HS-27A (cell line): ENCODE measurements around the gene CGNL1.

Experiments used
- DNase-seq: peaks from one replicate; pipeline ENCODE4 v3.0.0-alpha.2; 2012; ENCODE audit warnings: low read depth, missing footprints

CGNL1 gene

GRCh38 chr15:57375827-57376695, at the start of gene CGNL1:
Gene CGNL1 (plus strand): TSS chr15:57376505. CDS start chr15:57438000, 61,495 bp downstream.
- DNase-seq: no peak

- DNase-seq: peak; percentile 92
These were observed 48.3 kb upstream of the CGNL1 start for GRCh38 chr15:57327985-57328471.

GRCh38 chr15:57328479-57328878, 47.8 kb upstream of the CGNL1 start:
- no peak for DNase-seq

- DNase-seq: no peak
These were observed 47.4 kb upstream of the CGNL1 start for GRCh38 chr15:57328897-57329296.

GRCh38 chr15:57329582-57330367, 46.5 kb upstream of the CGNL1 start:
- no peak for DNase-seq

- no peak for DNase-seq
These were observed 45.5 kb upstream of the CGNL1 start for GRCh38 chr15:57330619-57331340.

- no peak for DNase-seq
These were observed 44.0 kb upstream of the CGNL1 start for GRCh38 chr15:57332326-57332725.

- no peak for DNase-seq
These were observed 42.8 kb upstream of the CGNL1 start for GRCh38 chr15:57333487-57333886.

- DNase-seq: no peak
These were observed 42.0 kb upstream of the CGNL1 start for GRCh38 chr15:57334257-57334656.

GRCh38 chr15:57335293-57335715, 41.0 kb upstream of the CGNL1 start:
- no peak for DNase-seq

GRCh38 chr15:57335719-57336118, 40.6 kb upstream of the CGNL1 start:
- DNase-seq: no peak

GRCh38 chr15:57337868-57338411, 38.4 kb upstream of the CGNL1 start:
- DNase-seq: no peak

- no peak for DNase-seq
These were observed 37.0 kb upstream of the CGNL1 start for GRCh38 chr15:57339321-57339720.

- DNase-seq: no peak
These were observed 35.5 kb upstream of the CGNL1 start for GRCh38 chr15:57340682-57341259.

- no peak for DNase-seq
These were observed 33.3 kb upstream of the CGNL1 start for GRCh38 chr15:57343048-57343447.

- DNase-seq: no peak
These were observed 32.8 kb upstream of the CGNL1 start for GRCh38 chr15:57343498-57343897.

GRCh38 chr15:57344282-57344681, 32.0 kb upstream of the CGNL1 start:
- no peak for DNase-seq

GRCh38 chr15:57345584-57345983, 30.7 kb upstream of the CGNL1 start:
- no peak for DNase-seq

- DNase-seq: no peak
These were observed 28.2 kb upstream of the CGNL1 start for GRCh38 chr15:57348081-57348480.

- no peak for DNase-seq
These were observed 23.6 kb upstream of the CGNL1 start for GRCh38 chr15:57352535-57353316.

GRCh38 chr15:57353317-57353804, 22.9 kb upstream of the CGNL1 start:
- no peak for DNase-seq
